HepG2 (cell line): Measurements from ENCODE around the gene FAM228A.

Source experiments
- DPF2 ChIP-seq: sonication (generic); formaldehyde crosslinking; IDR thresholded peaks from 2 replicates; pipeline ENCODE4 v1.4.0; 2020; ENCODE audit warnings: mild to moderate bottlenecking, low read depth, missing genetic modification reagents, borderline replicate concordance
- RXRA ChIP-seq: sonication (generic); formaldehyde crosslinking; IDR thresholded peaks from 2 replicates; pipeline ENCODE4 v1.5.1; 2020; ENCODE audit warnings: missing genetic modification reagents
- SIN3A ChIP-seq: IDR thresholded peaks from 2 replicates; pipeline ENCODE4 v1.6.1; 2011; ENCODE audit warnings: low read depth, mild to moderate bottlenecking, control low read depth, low read length, borderline replicate concordance

DNA sequence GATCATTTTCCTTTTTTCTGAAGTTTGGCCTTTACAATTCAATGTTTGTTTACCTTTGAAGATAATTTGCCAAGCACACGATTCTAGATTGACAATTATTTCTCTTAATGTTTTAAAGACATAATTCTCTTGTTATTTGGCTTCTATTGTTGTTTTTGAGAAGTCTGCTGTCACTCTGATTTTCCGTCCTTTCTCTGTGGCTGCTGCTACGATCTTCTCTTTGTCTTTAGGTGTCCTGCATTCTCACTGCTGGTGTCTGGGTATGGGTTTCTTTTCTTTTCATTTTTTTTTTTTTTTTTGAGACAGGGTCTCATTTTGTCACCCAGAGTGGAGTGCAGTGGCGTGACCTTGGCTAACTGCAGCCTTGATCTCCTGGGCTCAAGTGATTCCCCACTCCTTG, 15.1 kb upstream of the FAM228A start:
- TF ChIP-seq SIN3A = no peak
- no peak for TF ChIP-seq RXRA (CRISPR knock-in tag)
- no peak for TF ChIP-seq DPF2 (CRISPR knock-in tag)
